HFF-Myc (cell line): ENCODE measurements around the gene MTPN.

Experiments used
- DNase-seq: peaks from one replicate; pipeline ENCODE4 v3.0.0-alpha.2; 2011; ENCODE audit warnings: low read depth; ENCODE audit errors: extremely low read depth
- H3K4me3 ChIP-seq: replicated peaks from 2 replicates; pipeline ENCODE4 v1.5.1; 2011; ENCODE audit warnings: low read depth, mild to moderate bottlenecking, control low read depth, low read length
- CTCF ChIP-seq: IDR thresholded peaks from 2 replicates; pipeline ENCODE4 v1.5.1; 2012; ENCODE audit warnings: mild to moderate bottlenecking, low read depth, low read length, control low read depth; ENCODE audit errors: missing control alignments

Gene MTPN

GRCh38 chr7:135970045-135970444, 7.1 kb downstream of the MTPN start:
- no peak for DNase-seq
- H3K4me3 ChIP-seq = no peak overlapping the region
- TF ChIP-seq CTCF = no peak

- no peak for DNase-seq
- H3K4me3 ChIP-seq = no peak overlapping the region
- no peak for TF ChIP-seq CTCF
These were observed 10.7 kb downstream of the MTPN start for GRCh38 chr7:135966341-135967043.

- no peak for DNase-seq
- H3K4me3 ChIP-seq = no peak overlapping the region
- TF ChIP-seq CTCF = no peak
These were observed 11.6 kb downstream of the MTPN start for GRCh38 chr7:135965602-135966001.

GRCh38 chr7:135964791-135965190, 12.4 kb downstream of the MTPN start:
- DNase-seq = no peak
- no peak for TF ChIP-seq CTCF
- H3K4me3 ChIP-seq = no peak overlapping the region

GRCh38 chr7:135964274-135964673, 12.9 kb downstream of the MTPN start:
- no peak for TF ChIP-seq CTCF
- H3K4me3 ChIP-seq = no peak overlapping the region
- DNase-seq = no peak

- TF ChIP-seq CTCF = no peak
- no peak overlapping the region for H3K4me3 ChIP-seq
- DNase-seq = no peak
These were observed 14.4 kb downstream of the MTPN start for GRCh38 chr7:135962802-135963201.
